ENCODE results near the gene MYRIP.
"Not testable (repeated sequence)": the region's sequence is repeated elsewhere in the genome, so short reads cannot be mapped to it uniquely, and the experiment has no call there.

Gene MYRIP

GRCh38 chr3:40116478-40117177, 307.2 kb downstream of the MYRIP start:
- Mint-ChIP-seq H3K27ac (no peak overlapping the region), H3K4me1 (ENCODE audit: low read depth) (no peaks in the 10 kb centered on the region), H3K36me3 (ENCODE audit: low read depth) (no peaks in the 10 kb centered on the region), H3K4me3 (no peak overlapping the region), H3K9me3 (no peaks in the 10 kb centered on the region), H3K27me3 (ENCODE audit: low read depth) (no peaks in the 10 kb centered on the region)
- no peak for DNase-seq (ENCODE audit: low spot score)

DNA sequence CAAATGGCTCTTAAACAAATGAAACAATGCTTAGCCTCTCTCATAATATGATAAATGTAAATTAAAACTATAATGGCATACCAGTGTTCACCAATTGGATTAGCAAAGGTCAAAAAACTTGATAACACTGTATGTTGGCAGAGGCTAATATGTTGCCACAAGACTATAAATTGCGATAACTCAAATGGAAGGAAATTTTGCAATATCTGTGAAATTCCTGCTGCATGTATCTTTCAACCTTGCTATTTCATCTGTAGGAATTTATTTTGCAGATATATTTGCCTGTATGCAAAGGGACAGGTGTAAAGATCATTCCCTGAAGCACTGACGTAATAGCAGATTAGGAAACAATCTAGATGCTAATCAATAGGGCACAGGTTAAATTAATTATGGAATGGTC, 308.7 kb downstream of the MYRIP start:
- Mint-ChIP-seq H3K4me1 (ENCODE audit: low read depth) (no peaks in the 10 kb centered on the region), H3K27ac (no peak overlapping the region), H3K36me3 (ENCODE audit: low read depth) (no peaks in the 10 kb centered on the region), H3K4me3 (no peak overlapping the region), H3K27me3 (ENCODE audit: low read depth) (no peaks in the 10 kb centered on the region), H3K9me3 (no peaks in the 10 kb centered on the region)
- DNase-seq (ENCODE audit: low spot score), result no peak

DNA sequence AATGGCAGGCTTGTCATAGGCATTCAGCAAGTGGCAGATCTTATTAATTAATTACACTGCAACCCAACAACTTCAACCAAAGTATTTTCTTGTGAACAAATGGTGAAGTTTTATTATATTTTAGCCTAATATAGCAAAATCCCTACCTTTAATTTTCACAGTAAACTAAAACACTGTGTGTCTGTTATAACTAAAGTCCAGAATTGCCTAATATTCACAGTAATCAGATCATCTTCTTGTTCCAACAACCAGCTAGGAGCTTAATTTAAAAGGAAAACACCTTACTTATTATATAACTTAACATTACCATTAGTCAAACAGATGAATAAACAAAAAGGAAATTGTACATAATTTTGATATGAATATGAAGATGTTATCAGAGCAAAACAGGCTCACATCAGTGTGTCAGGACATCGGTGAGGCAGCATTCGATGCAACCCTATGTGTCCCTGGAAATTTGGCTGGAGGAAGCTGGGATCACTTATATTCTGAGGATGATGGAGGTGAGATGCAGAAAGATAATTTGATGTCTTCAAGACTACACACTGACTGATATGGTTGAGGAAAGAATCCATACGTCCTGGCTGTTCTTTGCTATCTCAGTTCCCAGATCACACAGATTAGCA, 310.8 kb downstream of the MYRIP start:
- DNase-seq (ENCODE audit: low spot score), result no peak
- H3K9me3 Mint-ChIP-seq, result no peaks in the 10 kb centered on the region
- no peak overlapping the region for H3K27ac Mint-ChIP-seq
- H3K36me3 Mint-ChIP-seq (ENCODE audit: low read depth), result no peaks in the 10 kb centered on the region
- H3K4me1 Mint-ChIP-seq (ENCODE audit: low read depth), result no peaks in the 10 kb centered on the region
- no peak overlapping the region for H3K4me3 Mint-ChIP-seq
- no peaks in the 10 kb centered on the region for H3K27me3 Mint-ChIP-seq (ENCODE audit: low read depth)

DNA sequence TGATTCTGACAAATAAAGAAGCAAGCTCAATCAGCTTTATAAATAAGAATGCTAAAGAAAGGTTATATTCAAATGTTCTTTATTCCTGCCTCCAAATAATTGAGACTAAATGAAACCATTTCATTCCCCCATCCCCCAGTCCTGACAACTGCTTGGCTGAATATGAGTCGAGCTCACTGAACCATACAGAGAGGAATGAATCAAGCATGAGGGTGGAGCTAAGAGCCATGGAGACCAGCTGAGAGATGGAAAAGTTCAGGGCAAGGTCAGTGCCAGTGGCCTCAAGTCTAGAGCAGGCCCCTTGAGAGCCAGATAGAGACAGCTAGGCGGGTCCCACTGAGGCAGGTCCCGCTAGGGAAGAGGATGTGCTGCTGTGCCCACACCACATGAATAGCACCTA, 311.4 kb downstream of the MYRIP start:
- Mint-ChIP-seq H3K36me3 (ENCODE audit: low read depth) (no peaks in the 10 kb centered on the region), H3K9me3 (no peaks in the 10 kb centered on the region), H3K27ac (no peak overlapping the region), H3K4me3 (no peak overlapping the region), H3K27me3 (ENCODE audit: low read depth) (no peaks in the 10 kb centered on the region), H3K4me1 (ENCODE audit: low read depth) (no peaks in the 10 kb centered on the region)
- no peak for DNase-seq (ENCODE audit: low spot score)

GRCh38 chr3:40124918-40125317, 315.5 kb downstream of the MYRIP start:
- Mint-ChIP-seq H3K27me3 (ENCODE audit: low read depth) (no peaks in the 10 kb centered on the region), H3K4me3 (no peak overlapping the region), H3K4me1 (ENCODE audit: low read depth) (no peaks in the 10 kb centered on the region), H3K36me3 (ENCODE audit: low read depth) (no peaks in the 10 kb centered on the region), H3K9me3 (no peaks in the 10 kb centered on the region), H3K27ac (no peak overlapping the region)
- DNase-seq (ENCODE audit: low spot score), result no peak

DNA sequence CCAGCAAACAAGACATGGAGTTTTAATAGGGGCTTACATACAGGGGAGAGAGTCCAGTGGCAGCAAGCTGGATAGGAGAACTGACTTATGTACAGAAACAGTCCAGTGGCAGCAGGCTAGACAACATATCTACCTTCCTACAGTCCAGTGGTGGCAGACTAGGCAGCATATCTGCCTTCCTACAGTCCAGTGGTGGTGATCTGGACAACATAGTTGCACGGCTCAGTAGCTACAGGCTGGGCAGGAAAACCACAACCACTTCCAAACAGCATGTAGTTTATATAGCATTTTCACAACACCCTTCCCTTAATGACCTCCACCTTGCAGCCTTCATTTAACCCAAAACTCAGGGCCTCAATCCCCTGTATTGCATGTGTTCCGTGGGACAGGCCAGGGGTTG, 318.8 kb downstream of the MYRIP start:
- no peak overlapping the region for H3K4me3 Mint-ChIP-seq
- no peaks in the 10 kb centered on the region for H3K36me3 Mint-ChIP-seq (ENCODE audit: low read depth)
- H3K4me1 Mint-ChIP-seq (ENCODE audit: low read depth), result no peaks in the 10 kb centered on the region
- peaks cover under 1% of the 10 kb centered on the region for H3K9me3 Mint-ChIP-seq
- DNase-seq (ENCODE audit: low spot score), result no peak
- no peaks in the 10 kb centered on the region for H3K27me3 Mint-ChIP-seq (ENCODE audit: low read depth)
- H3K27ac Mint-ChIP-seq, result no peak overlapping the region

GRCh38 chr3:40129510-40129909, 320.1 kb downstream of the MYRIP start:
- no peak overlapping the region for H3K4me3 Mint-ChIP-seq
- H3K36me3 Mint-ChIP-seq (ENCODE audit: low read depth), result no peaks in the 10 kb centered on the region
- no peaks in the 10 kb centered on the region for H3K27me3 Mint-ChIP-seq (ENCODE audit: low read depth)
- no peaks in the 10 kb centered on the region for H3K4me1 Mint-ChIP-seq (ENCODE audit: low read depth)
- no peak overlapping the region for H3K27ac Mint-ChIP-seq
- H3K9me3 Mint-ChIP-seq, result peaks cover 7% of the 10 kb centered on the region
- no peak for DNase-seq (ENCODE audit: low spot score)

DNA sequence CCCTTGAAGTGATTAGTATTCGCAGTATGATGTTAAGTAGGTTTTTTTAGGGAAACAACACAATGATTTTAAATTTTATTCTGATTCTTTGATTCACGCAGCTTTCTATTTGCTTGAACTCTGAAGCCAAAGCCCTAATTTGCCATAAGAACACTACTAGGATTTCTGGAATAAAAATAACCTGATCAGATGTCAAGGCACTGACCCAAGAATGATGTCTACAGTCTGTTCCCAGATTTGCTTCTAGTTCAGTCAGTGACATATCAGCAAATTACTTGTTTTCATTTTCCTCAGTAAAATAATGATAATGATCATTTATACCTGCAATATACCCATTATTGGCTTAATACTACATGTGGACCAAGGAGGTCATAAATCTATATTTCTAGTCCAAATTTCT, 320.6 kb downstream of the MYRIP start:
- H3K27ac Mint-ChIP-seq, result no peak overlapping the region
- H3K9me3 Mint-ChIP-seq, result peaks cover 7% of the 10 kb centered on the region
- no peaks in the 10 kb centered on the region for H3K27me3 Mint-ChIP-seq (ENCODE audit: low read depth)
- DNase-seq (ENCODE audit: low spot score), result no peak
- no peaks in the 10 kb centered on the region for H3K36me3 Mint-ChIP-seq (ENCODE audit: low read depth)
- no peaks in the 10 kb centered on the region for H3K4me1 Mint-ChIP-seq (ENCODE audit: low read depth)
- no peak overlapping the region for H3K4me3 Mint-ChIP-seq

GRCh38 chr3:40130721-40131120, 321.3 kb downstream of the MYRIP start:
- no peaks in the 10 kb centered on the region for H3K36me3 Mint-ChIP-seq (ENCODE audit: low read depth)

GRCh38 chr3:40133886-40134575, 324.6 kb downstream of the MYRIP start:
- not testable (repeated sequence) for H3K27ac Mint-ChIP-seq; H3K27me3 Mint-ChIP-seq (ENCODE audit: low read depth); H3K4me3 Mint-ChIP-seq; H3K36me3 Mint-ChIP-seq (ENCODE audit: low read depth); DNase-seq (ENCODE audit: low spot score); H3K4me1 Mint-ChIP-seq (ENCODE audit: low read depth); H3K9me3 Mint-ChIP-seq

More at GRCh38 chr3:40130721-40131120, 321.3 kb downstream of the MYRIP start:
- Mint-ChIP-seq H3K4me3 (no peak overlapping the region), H3K27ac (no peak overlapping the region), H3K9me3 (peaks cover 7% of the 10 kb centered on the region), H3K27me3 (ENCODE audit: low read depth) (no peaks in the 10 kb centered on the region), H3K4me1 (ENCODE audit: low read depth) (no peaks in the 10 kb centered on the region)
- DNase-seq (ENCODE audit: low spot score), result no peak

GRCh38 chr3:40137591-40138295, 328.3 kb downstream of the MYRIP start:
- Mint-ChIP-seq H3K4me3 (no peak overlapping the region), H3K9me3 (peaks cover 7% of the 10 kb centered on the region), H3K27me3 (ENCODE audit: low read depth) (no peaks in the 10 kb centered on the region), H3K4me1 (ENCODE audit: low read depth) (no peaks in the 10 kb centered on the region), H3K27ac (no peak overlapping the region), H3K36me3 (ENCODE audit: low read depth) (no peaks in the 10 kb centered on the region)
- no peak for DNase-seq (ENCODE audit: low spot score)

DNA sequence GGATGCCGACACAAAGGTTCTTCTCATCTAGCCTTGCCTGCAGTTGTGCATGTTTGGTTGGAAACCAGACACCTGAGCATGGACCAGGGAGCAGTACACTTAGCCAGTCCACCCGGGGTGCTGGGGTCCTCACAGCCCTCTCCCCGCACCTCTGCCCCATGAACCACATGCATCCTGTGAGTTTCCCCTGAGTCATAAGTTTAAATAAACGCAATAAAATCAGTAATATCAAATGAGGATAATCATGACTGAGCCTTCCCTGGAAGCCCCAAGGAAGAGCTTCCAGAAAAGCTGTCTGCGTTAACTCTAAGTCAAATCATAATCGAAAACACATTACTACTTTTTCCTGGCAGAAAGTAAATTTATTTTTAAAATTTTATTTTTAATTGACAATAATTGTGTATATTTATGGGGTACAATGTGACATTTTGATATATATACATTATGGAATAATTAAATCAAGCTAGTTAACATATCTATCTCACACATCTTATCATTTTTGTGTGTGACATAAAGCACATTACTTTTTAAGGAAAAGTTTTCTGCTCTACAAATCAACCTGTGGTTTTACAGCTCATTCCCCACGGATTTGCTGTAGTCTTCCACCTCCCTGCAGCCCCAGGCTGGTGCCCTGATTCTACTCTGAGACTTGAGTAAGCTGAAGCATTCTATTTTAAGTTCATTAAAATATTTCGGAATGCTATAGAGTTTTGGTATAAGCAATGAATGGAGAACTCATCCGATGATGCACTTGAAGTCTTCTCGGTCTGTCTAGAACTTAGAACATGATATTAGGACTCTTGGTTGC, 334.1 kb downstream of the MYRIP start:
- DNase-seq (ENCODE audit: low spot score), result no peak
- H3K4me3 Mint-ChIP-seq, result no peak overlapping the region
- H3K36me3 Mint-ChIP-seq (ENCODE audit: low read depth), result no peaks in the 10 kb centered on the region
- no peaks in the 10 kb centered on the region for H3K4me1 Mint-ChIP-seq (ENCODE audit: low read depth)
- no peak overlapping the region for H3K27ac Mint-ChIP-seq
- H3K9me3 Mint-ChIP-seq, result no peaks in the 10 kb centered on the region
- H3K27me3 Mint-ChIP-seq (ENCODE audit: low read depth), result no peaks in the 10 kb centered on the region

DNA sequence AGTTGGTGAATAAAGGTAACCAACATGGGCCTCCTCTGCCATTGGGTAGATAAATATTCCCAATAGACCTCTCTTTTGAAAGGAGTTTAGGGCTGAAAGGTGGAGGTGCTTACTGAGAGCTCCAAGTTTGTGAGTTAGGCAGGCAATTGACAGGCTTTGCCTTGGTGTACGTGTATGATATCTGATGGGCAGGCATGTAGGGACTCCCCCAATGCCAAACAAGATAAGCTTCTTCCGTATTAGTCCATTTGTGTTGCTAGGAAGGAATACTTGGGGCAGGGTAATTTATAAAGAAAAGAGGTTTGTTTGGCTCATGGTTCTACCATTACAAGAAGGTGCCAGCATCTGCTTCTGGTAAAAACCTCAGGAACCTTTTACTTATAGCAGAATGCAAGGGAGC, 339.4 kb downstream of the MYRIP start:
- DNase-seq (ENCODE audit: low spot score), result no peak
- Mint-ChIP-seq H3K4me3 (no peak overlapping the region), H3K9me3 (no peaks in the 10 kb centered on the region), H3K27me3 (ENCODE audit: low read depth) (no peaks in the 10 kb centered on the region), H3K36me3 (ENCODE audit: low read depth) (no peaks in the 10 kb centered on the region), H3K27ac (no peak overlapping the region), H3K4me1 (ENCODE audit: low read depth) (no peaks in the 10 kb centered on the region)

Data from T-helper 2 cell treated with Interferon-gamma antibody and Interleukin-4, amounts not matched to agents 5 μg/mL and 100 μg/mL, for 36 hours (primary cell).